Tibial nerve (tissue), 4 donors: Measurements from ENCODE around the gene RPL3. TPM values are rescaled to one million over a fixed set of nuclear protein-coding genes. Genes with fewer than 3 reads are reported as not detected.

ENCODE experiments used
- DNase-seq, 2 donors: peaks; one replicate each; pipeline ENCODE4 v3.0.0-alpha.2; 2019; ENCODE audit warnings: low spot score in 2 of 2
- H3K27ac ChIP-seq, 4 donors: fragments of 200-600 bp; sonication (generic) in 3 of 4; one replicate each; pipeline ENCODE4 v1.5.1; 2017 to 2019; ENCODE audit warnings: mild to moderate bottlenecking in 1 of 4
- H3K27me3 ChIP-seq, 2 donors: fragments of 200-600 bp; sonication (generic) in 1 of 2; one replicate each; pipeline versions ENCODE4 v1.5.1 to v1.6.0; 2017 to 2019
- H3K36me3 ChIP-seq, 3 donors: fragments of 200-600 bp; sonication (generic); one replicate each; pipeline ENCODE4 v1.5.1; 2018 to 2019
- H3K4me1 ChIP-seq, 4 donors: fragments of 200-600 bp; sonication (generic) in 3 of 4; one replicate each; pipeline ENCODE4 v1.5.1; 2017 to 2019
- H3K4me3 ChIP-seq, 4 donors: fragments of 200-600 bp; sonication (generic) in 3 of 4; one replicate each; pipeline ENCODE4 v1.5.1; 2017 to 2019; ENCODE audit warnings: mild to moderate bottlenecking in 1 of 4, moderate library complexity in 1 of 4
- H3K9me3 ChIP-seq, 4 donors: fragments of 200-600 bp; sonication (generic) in 3 of 4; one replicate each; pipeline ENCODE4 v1.5.1; 2017 to 2019
- CTCF ChIP-seq, 5 experiments: fragments of 200-600 bp in 3 of 5; fragments of 450-650 bp in 2 of 5; sonication (generic) in 3 of 5; IDR thresholded peaks; one replicate each; pipeline ENCODE4 v1.5.1; 2016 to 2019; ENCODE audit warnings: antibody characterized with exemption in 5 of 5, mild to moderate bottlenecking in 3 of 5, moderate library complexity in 2 of 5
- EP300 ChIP-seq, 2 donors: sonication (generic); formaldehyde crosslinking; IDR thresholded peaks; one replicate each; pipeline ENCODE4 v1.6.1; 2017; ENCODE audit warnings: antibody characterized with exemption in 2 of 2, mild to moderate bottlenecking in 1 of 2
- POLR2A ChIP-seq, 2 donors: fragments of 450-650 bp; IDR thresholded peaks; one replicate each; pipeline ENCODE4 v1.6.1; 2017; ENCODE audit warnings: antibody characterized with exemption in 2 of 2, mild to moderate bottlenecking in 2 of 2, moderate library complexity in 2 of 2
- WGBS, 2 donors: methylation state at CpG; one replicate each; pipeline ENCODE4 v1.1.5; 2018; 5-methylcytosine and 5-hydroxymethylcytosine counted together
- total RNA-seq, 4 donors: library from RNA; depleted of rRNA; stranded (reverse); fragments of >200 nt; gene quantifications; one replicate each; pipeline ENCODE4 v1.1.0, GENCODE V29; 2016

Gene RPL3
- 1,000 to 10,000 TPM; 1,869 to 2,331 (median 1,970) TPM for total RNA-seq

- Histone ChIP-seq H3K4me3 (peak within 1 kb of the TSS; percentile 63 to 76 (median 74)), H3K27ac (peak within 1 kb of the TSS; percentile 92 to 99 (median 96)), H3K9me3 (no peaks in the 10 kb centered on the region), H3K27me3 (no peaks in the 10 kb centered on the region), H3K36me3 (peaks cover 2 to 37% (median 22%) of the 10 kb centered on the region in 3 donors), H3K4me1 (peaks cover 0 to 48% (median 33%) of the 10 kb centered on the region in 4 donors)
- peak in 3 of 5 experiments; percentile 31 to 69 (median 44) for TF ChIP-seq CTCF (IDR thresholded peaks at IDR 0.05)
- TF ChIP-seq POLR2A (IDR thresholded peaks at IDR 0.05): peak; percentile 83 to 92
- TF ChIP-seq EP300 (IDR thresholded peaks at IDR 0.05): peak; percentile 97 to 100
- WGBS, 2 donors: 0 to 1% methylated on average over 36 to 37 of the region's 65 CpGs
- peak; percentile 97 to 98 for DNase-seq
These were observed at the start of gene RPL3 for GRCh38 chr22:39319284-39320022. TSS of gene RPL3 (minus strand) at chr22:39319623. CDS start at chr22:39319597, 26 bp downstream.

GRCh38 chr22:39369186-39369585 is 49.8 kb upstream of the RPL3 start:
- DNase-seq: no peak
- no peak overlapping the region for H3K27ac ChIP-seq
- H3K27me3 ChIP-seq: no peaks in the 10 kb centered on the region
- peaks cover 0 to 23% (median 6%) of the 10 kb centered on the region in 4 donors for H3K4me1 ChIP-seq
- no peak for TF ChIP-seq CTCF (IDR thresholded peaks at IDR 0.05)
- no peak for TF ChIP-seq POLR2A (IDR thresholded peaks at IDR 0.05)
- no peak for TF ChIP-seq EP300 (IDR thresholded peaks at IDR 0.05)
- H3K9me3 ChIP-seq: peaks cover 0 to 3% (median 0%) of the 10 kb centered on the region in 4 donors
- no peak overlapping the region for H3K4me3 ChIP-seq
- WGBS, 2 donors: 79 to 100% methylated on average over 2 to 6 of the region's 6 CpGs
- H3K36me3 ChIP-seq: peaks cover 0 to 20% (median 0%) of the 10 kb centered on the region in 3 donors

- no peak for DNase-seq
- peaks cover 0 to 19% (median 0%) of the 10 kb centered on the region in 3 donors for H3K36me3 ChIP-seq
- TF ChIP-seq EP300 (IDR thresholded peaks at IDR 0.05): no peak
- TF ChIP-seq POLR2A (IDR thresholded peaks at IDR 0.05): no peak
- TF ChIP-seq CTCF (IDR thresholded peaks at IDR 0.05): no peak
- H3K27me3 ChIP-seq: no peaks in the 10 kb centered on the region
- WGBS, 2 donors: 49 to 52% methylated on average over 9 of the region's 9 CpGs
- no peak overlapping the region for H3K4me3 ChIP-seq
- peak overlapping the region in 1 of 4 donors; percentile 33 for H3K27ac ChIP-seq
- peaks cover 0 to 3% (median 0%) of the 10 kb centered on the region in 4 donors for H3K9me3 ChIP-seq
- peaks cover 0 to 30% (median 13%) of the 10 kb centered on the region in 4 donors for H3K4me1 ChIP-seq
These were observed 49.1 kb upstream of the RPL3 start for GRCh38 chr22:39368461-39368911.

- WGBS, 2 donors: 63 to 67% methylated on average over 9 of the region's 9 CpGs
- no peak for DNase-seq
- Histone ChIP-seq H3K4me1 (peaks cover 0 to 45% (median 17%) of the 10 kb centered on the region in 4 donors), H3K4me3 (no peak overlapping the region), H3K27ac (no peak overlapping the region), H3K36me3 (peaks cover 0 to 19% (median 0%) of the 10 kb centered on the region in 3 donors), H3K9me3 (peaks cover 0 to 3% (median 0%) of the 10 kb centered on the region in 4 donors), H3K27me3 (no peaks in the 10 kb centered on the region)
- TF ChIP-seq EP300 (IDR thresholded peaks at IDR 0.05) (no peak), POLR2A (IDR thresholded peaks at IDR 0.05) (no peak), CTCF (IDR thresholded peaks at IDR 0.05) (no peak)
These were observed 47.6 kb upstream of the RPL3 start for GRCh38 chr22:39367035-39367434.

GRCh38 chr22:39365492-39365780 is 46.0 kb upstream of the RPL3 start:
- Histone ChIP-seq H3K4me1 (peaks cover 0 to 54% (median 17%) of the 10 kb centered on the region in 4 donors), H3K36me3 (peaks cover 0 to 14% (median 0%) of the 10 kb centered on the region in 3 donors), H3K27me3 (no peaks in the 10 kb centered on the region), H3K9me3 (no peaks in the 10 kb centered on the region), H3K27ac (peak overlapping the region in 2 of 4 donors; percentile 77 to 82), H3K4me3 (no peak overlapping the region)
- 80 to 94% methylated on average over 3 of the region's 3 CpGs for WGBS, 2 donors
- no peak for DNase-seq
- TF ChIP-seq POLR2A (IDR thresholded peaks at IDR 0.05) (no peak), CTCF (IDR thresholded peaks at IDR 0.05) (no peak), EP300 (IDR thresholded peaks at IDR 0.05) (no peak)
